ENCODE measurements around the gene TNRC18.
"Not testable (repeated sequence)": the region's sequence is repeated elsewhere in the genome, so short reads cannot be mapped to it uniquely, and the experiment has no call there.

TNRC18 gene

GRCh38 chr7:5286933-5287332 is 136.7 kb downstream of the TNRC18 start:
- DNase-seq: no peak

- no peak for DNase-seq
Observed at GRCh38 chr7:5284304-5285281, 139.0 kb downstream of the TNRC18 start.

- no peak for DNase-seq
Observed at GRCh38 chr7:5283421-5284303, 140.0 kb downstream of the TNRC18 start.

- DNase-seq: no peak
Observed at GRCh38 chr7:5282543-5283316, 140.9 kb downstream of the TNRC18 start, which contains the start of gene SLC29A4. Gene SLC29A4 (plus strand): TSS chr7:5282943. CDS start chr7:5287817, 4,874 bp downstream.

- DNase-seq: not testable (repeated sequence)
Observed at GRCh38 chr7:5281598-5282500, 141.8 kb downstream of the TNRC18 start.

GRCh38 chr7:5279734-5280133 is 143.9 kb downstream of the TNRC18 start:
- no peak for DNase-seq

GRCh38 chr7:5278766-5279165 is 144.9 kb downstream of the TNRC18 start:
- DNase-seq: no peak

- DNase-seq: no peak
Observed at GRCh38 chr7:5276611-5277010, 147.0 kb downstream of the TNRC18 start.

GRCh38 chr7:5276123-5276522 is 147.5 kb downstream of the TNRC18 start:
- DNase-seq: not testable (repeated sequence)

GRCh38 chr7:5275510-5275909 is 148.1 kb downstream of the TNRC18 start:
- not testable (repeated sequence) for DNase-seq

- not testable (repeated sequence) for DNase-seq
Observed at GRCh38 chr7:5274985-5275431, 148.6 kb downstream of the TNRC18 start.

GRCh38 chr7:5274441-5274840 is 149.2 kb downstream of the TNRC18 start:
- no peak for DNase-seq

- DNase-seq: not testable (repeated sequence)
Observed at GRCh38 chr7:5273831-5274405, 149.7 kb downstream of the TNRC18 start.

GRCh38 chr7:5270788-5271187 is 152.8 kb downstream of the TNRC18 start:
- DNase-seq: no peak

GRCh38 chr7:5269992-5270657 is 153.5 kb downstream of the TNRC18 start:
- peak; percentile 50 for DNase-seq

- DNase-seq: not testable (repeated sequence)
Observed at GRCh38 chr7:5267829-5268228, 155.8 kb downstream of the TNRC18 start.

- DNase-seq: no peak
Observed at GRCh38 chr7:5266191-5267028, 157.2 kb downstream of the TNRC18 start.

GRCh38 chr7:5265320-5266190 is 158.1 kb downstream of the TNRC18 start:
- no peak for DNase-seq

Measured in HCEC 1CT (cell line).